Measurements from ENCODE around the gene PAPPA. TPM values are rescaled to one million over a fixed set of nuclear protein-coding genes. Genes with fewer than 3 reads are reported as not detected.
A peak's percentile ranks its signal among the peaks of the same experiment; 100 is the strongest.

PAPPA gene
- total RNA-seq, 1 experiment from 2014 or later: 0.17 TPM

DNA sequence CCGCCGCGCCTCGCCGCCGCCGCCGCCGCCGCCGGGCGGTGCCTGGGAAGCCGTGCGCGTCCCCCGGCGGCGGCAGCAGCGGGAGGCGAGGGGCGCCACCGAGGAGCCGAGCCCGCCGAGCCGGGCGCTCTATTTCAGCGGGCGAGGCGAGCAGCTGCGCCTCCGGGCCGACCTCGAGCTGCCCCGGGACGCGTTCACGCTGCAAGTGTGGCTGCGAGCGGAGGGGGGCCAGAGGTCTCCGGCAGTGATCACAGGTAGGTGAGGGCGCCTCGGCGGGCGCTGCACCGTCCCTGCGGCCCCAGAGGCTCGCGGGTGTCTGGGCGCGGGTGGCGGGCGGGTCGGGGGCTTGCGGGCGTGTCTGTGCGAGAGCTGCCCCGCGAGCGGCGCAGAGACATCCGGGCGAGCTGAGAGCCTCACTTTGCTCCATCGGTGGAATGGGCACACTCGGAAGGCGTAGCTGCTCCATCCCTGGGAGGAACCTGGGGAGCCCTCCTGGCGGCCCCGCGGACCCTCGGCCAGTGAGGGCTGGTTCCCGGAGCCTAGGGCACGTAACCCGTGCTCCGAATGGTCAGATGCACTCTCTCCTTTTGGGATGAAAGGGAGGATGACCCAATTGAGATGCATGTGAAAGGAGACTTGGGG is 864 bp downstream of the PAPPA start:
- TF ChIP-seq, protein P1, sequence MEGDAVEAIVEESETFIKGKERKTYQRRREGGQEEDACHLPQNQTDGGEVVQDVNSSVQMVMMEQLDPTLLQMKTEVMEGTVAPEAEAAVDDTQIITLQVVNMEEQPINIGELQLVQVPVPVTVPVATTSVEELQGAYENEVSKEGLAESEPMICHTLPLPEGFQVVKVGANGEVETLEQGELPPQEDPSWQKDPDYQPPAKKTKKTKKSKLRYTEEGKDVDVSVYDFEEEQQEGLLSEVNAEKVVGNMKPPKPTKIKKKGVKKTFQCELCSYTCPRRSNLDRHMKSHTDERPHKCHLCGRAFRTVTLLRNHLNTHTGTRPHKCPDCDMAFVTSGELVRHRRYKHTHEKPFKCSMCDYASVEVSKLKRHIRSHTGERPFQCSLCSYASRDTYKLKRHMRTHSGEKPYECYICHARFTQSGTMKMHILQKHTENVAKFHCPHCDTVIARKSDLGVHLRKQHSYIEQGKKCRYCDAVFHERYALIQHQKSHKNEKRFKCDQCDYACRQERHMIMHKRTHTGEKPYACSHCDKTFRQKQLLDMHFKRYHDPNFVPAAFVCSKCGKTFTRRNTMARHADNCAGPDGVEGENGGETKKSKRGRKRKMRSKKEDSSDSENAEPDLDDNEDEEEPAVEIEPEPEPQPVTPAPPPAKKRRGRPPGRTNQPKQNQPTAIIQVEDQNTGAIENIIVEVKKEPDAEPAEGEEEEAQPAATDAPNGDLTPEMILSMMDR (conservative IDR thresholded peaks at IDR 0.05): no peak
- Mint-ChIP-seq H3K9me3 (no peaks in the 10 kb centered on the region; a peak in 1 of 5 replicates), H3K36me3 (ENCODE audit: insufficient read depth in 1 of 3, low read depth in 3 of 3) (no peaks in the 10 kb centered on the region; a peak in 1 of 7 replicates), H3K27ac (no peak overlapping the region), H3K4me1 (peaks cover 50 to 51% of the 10 kb centered on the region in 2 experiments), H3K27me3 (ENCODE audit: low read depth) (peaks cover 89% of the 10 kb centered on the region), H3K4me3 (peak overlapping the region; percentile 64 to 88)
- Histone ChIP-seq H2BK15ac (ENCODE audit: low read depth, low read length) (no peak overlapping the region), H3T11ph (ENCODE audit: low read length) (no peak overlapping the region), H3K14ac (ENCODE audit: insufficient read depth, low read length) (no peak overlapping the region), H3K9ac (ENCODE audit: extremely low read depth, insufficient read length, low read length) (no peak overlapping the region), H2AK5ac (ENCODE audit: insufficient read length, low read length) (no peak overlapping the region), H4K5ac (ENCODE audit: insufficient read length, low read depth, low read length) (no peak overlapping the region), H3K79me1 (ENCODE audit: insufficient read depth, low read depth, low read length, poor library complexity, severe bottlenecking) (no peaks in the 10 kb centered on the region), H3K23ac (ENCODE audit: insufficient read length, low read depth, low read length) (no peak overlapping the region), H2AFZ (ENCODE audit: low read length) (no peak overlapping the region), H3K4ac (ENCODE audit: low read depth, low read length) (no peak overlapping the region), H4K20me1 (ENCODE audit: control insufficient read depth, insufficient read depth, insufficient read length) (no peaks in the 10 kb centered on the region), H3K56ac (ENCODE audit: insufficient read length, low read depth, low read length) (no peak overlapping the region), H3K27me3 (ENCODE audit: insufficient read depth, low read length) (peaks cover 16% of the 10 kb centered on the region; the same call in 1 of the 2 replicates), H2BK20ac (ENCODE audit: low read depth, low read length, poor library complexity, severe bottlenecking) (no peak overlapping the region), H3K23me2 (ENCODE audit: insufficient read length, low read depth, low read length, poor library complexity, severe bottlenecking) (peaks cover 18% of the 10 kb centered on the region), H3K18ac (ENCODE audit: insufficient read length, low read depth, low read length) (no peak overlapping the region), H3K79me2 (ENCODE audit: insufficient read depth, low read length) (no peaks in the 10 kb centered on the region), H3K4me2 (ENCODE audit: insufficient read depth, insufficient read length, low read length) (peak overlapping the region; percentile 87), H4K8ac (replicated peaks; ENCODE audit: insufficient read length, low read depth, low read length) (no peak overlapping the region), H3K9me3 (ENCODE audit: control insufficient read depth, low read depth, low read length) (no peaks in the 10 kb centered on the region), H3K27ac (ENCODE audit: insufficient read length, low read depth, low read length) (no peak overlapping the region), H4K91ac (ENCODE audit: insufficient read length, low read depth, low read length) (no peak overlapping the region), H2BK5ac (ENCODE audit: insufficient read length, low read length) (no peak overlapping the region), H3K4me1 (ENCODE audit: insufficient read depth, low read length) (no peaks in the 10 kb centered on the region), H2BK12ac (ENCODE audit: insufficient read length, low read depth, low read length) (no peak overlapping the region), H2BK120ac (ENCODE audit: low read depth, low read length, poor library complexity, severe bottlenecking) (no peak overlapping the region)
- no CpG with 5 or more reads among the region's 74 CpGs for WGBS (ENCODE audit: extremely low coverage, insufficient read length, low lambda C conversion rate)
- peak; percentile 37 for DNase-seq

All from H9 (cell line).